Mucosa of rectum (tissue), 2 donors: Measurements from ENCODE around the gene PGA4.
"Not testable (repeated sequence)": the region's sequence is repeated elsewhere in the genome, so short reads cannot be mapped to it uniquely, and the experiment has no call there.

Experiments
- H3K27ac ChIP-seq, 2 donors: one replicate each; pipeline ENCODE4 v1.7.0; 2013; ENCODE audit warnings: inconsistent platforms in 2 of 2, low read depth in 2 of 2, low read length in 2 of 2
- H3K27me3 ChIP-seq, 2 donors: one replicate each; pipeline ENCODE4 v1.7.0; 2013; ENCODE audit warnings: low read length in 2 of 2; ENCODE audit not compliant: control insufficient read depth in 2 of 2, insufficient read depth in 2 of 2
- H3K36me3 ChIP-seq, 2 donors: one replicate each; pipeline ENCODE4 v1.7.0; 2013; ENCODE audit warnings: low read length in 2 of 2; ENCODE audit not compliant: control insufficient read depth in 2 of 2, insufficient read depth in 2 of 2
- H3K4me1 ChIP-seq, 2 donors: one replicate each; pipeline ENCODE4 v1.7.0; 2013; ENCODE audit warnings: low read length in 2 of 2, mild to moderate bottlenecking in 1 of 2; ENCODE audit not compliant: control insufficient read depth in 2 of 2, insufficient read depth in 2 of 2
- H3K4me3 ChIP-seq, 2 donors: one replicate each; pipeline ENCODE4 v1.7.0; 2013; ENCODE audit warnings: low read length in 2 of 2
- H3K9ac ChIP-seq, 2 donors: one replicate each; pipeline ENCODE4 v1.7.0; 2013; ENCODE audit warnings: low read length in 2 of 2, low read depth in 1 of 2, mild to moderate bottlenecking in 1 of 2
- H3K9me3 ChIP-seq, 2 donors: one replicate each; pipeline ENCODE4 v1.7.0; 2013; ENCODE audit warnings: low read length in 2 of 2; ENCODE audit not compliant: control insufficient read depth in 2 of 2
- donor health status: healthy.
- donor health status: Normal muscosa, but diverticular disease.

PGA4 gene

GRCh38 chr11:61248071-61248470 lies 25.9 kb downstream of the PGA4 start:
- not testable (repeated sequence) for H3K4me3 ChIP-seq, H3K36me3 ChIP-seq, H3K27me3 ChIP-seq, H3K9me3 ChIP-seq, H3K9ac ChIP-seq, H3K4me1 ChIP-seq, H3K27ac ChIP-seq

DNA sequence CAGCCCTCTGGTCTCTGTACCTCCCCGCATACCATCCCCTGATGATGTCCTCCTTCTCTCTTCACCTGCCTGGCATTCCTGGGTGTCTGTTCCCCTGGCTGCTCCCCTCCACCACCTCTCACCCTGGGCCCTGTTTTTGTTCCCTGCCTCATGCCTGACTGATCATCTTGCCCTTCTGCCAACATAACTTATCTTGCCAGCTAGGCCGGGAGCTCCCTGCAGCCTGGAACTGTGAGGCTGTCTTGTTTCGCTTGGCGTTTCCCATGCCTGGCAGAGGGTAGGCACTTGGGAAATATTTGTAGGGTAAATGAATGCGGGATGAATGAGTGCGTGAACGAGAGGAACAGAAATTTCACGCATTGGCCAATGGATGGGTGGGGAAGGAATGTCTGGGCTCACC lies 27.1 kb downstream of the PGA4 start:
- H3K27ac ChIP-seq, H3K9ac ChIP-seq, H3K4me1 ChIP-seq, H3K27me3 ChIP-seq, H3K36me3 ChIP-seq, H3K4me3 ChIP-seq, H3K9me3 ChIP-seq: not testable (repeated sequence)

DNA sequence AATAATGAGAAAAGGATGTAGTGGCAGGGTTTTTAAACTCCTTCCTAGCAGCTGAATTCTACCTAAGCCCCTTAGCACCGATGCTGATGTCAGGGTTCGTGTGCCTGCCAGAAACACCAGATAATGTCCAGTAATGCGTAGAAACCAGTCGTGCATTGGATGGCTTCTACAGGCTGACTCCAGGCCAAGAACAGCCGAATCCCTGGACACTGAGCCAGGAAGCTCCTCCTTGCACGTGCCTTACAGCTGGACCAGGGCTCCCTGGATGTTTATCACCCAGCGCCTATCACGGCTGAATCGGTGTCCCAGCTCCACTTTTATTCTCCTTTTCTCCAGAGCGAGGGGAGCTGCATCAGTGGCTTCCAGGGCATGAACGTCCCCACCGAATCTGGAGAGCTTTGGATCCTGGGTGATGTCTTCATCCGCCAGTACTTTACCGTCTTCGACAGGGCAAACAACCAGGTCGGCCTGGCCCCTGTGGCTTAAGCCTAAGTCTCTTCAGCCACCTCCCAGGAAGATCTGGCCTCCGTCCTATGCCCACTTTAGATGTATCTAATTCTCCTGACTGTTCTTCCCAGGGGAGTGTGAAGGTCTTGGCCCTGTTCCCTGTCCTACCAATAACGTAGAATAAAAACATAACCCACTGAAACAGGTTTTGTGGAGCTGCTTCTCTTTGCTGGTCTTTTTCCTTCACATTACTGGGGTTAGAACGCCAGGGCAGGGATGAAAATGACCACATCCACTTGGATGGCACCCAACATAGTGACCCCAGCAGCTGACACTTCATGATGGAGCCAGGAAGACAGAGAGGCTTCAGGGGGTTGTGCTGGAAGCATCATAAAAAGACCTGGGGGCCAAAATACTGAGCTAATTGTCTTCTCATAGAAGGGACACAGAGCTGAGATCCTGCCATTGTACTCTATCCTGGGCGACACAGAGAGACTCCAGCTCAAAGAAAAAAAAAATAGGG lies 28.9 kb downstream of the PGA4 start:
- not testable (repeated sequence) for H3K4me1 ChIP-seq, H3K9ac ChIP-seq, H3K27ac ChIP-seq, H3K36me3 ChIP-seq, H3K4me3 ChIP-seq, H3K9me3 ChIP-seq, H3K27me3 ChIP-seq

DNA sequence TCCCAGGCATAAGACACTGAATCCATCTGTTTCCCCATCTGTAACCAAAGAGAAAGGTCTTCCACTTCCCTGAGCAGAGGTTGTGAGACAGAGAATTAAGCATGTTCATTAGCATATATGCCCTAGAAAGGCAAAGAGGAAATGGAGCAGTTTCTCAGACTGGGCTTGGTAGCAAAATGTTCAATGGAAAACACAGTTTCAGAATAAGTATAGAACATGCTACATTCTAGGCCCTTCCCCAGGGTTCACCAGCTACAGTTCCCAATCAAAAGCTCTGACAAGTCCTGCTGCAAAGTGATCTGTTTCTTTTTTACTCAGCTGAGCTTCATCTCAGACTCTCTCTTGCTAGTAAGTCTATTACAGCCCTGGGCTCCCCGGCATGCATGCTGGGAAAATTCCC lies 30.2 kb downstream of the PGA4 start:
- not testable (repeated sequence) for H3K4me1 ChIP-seq, H3K9me3 ChIP-seq, H3K36me3 ChIP-seq, H3K27me3 ChIP-seq, H3K27ac ChIP-seq, H3K4me3 ChIP-seq, H3K9ac ChIP-seq

DNA sequence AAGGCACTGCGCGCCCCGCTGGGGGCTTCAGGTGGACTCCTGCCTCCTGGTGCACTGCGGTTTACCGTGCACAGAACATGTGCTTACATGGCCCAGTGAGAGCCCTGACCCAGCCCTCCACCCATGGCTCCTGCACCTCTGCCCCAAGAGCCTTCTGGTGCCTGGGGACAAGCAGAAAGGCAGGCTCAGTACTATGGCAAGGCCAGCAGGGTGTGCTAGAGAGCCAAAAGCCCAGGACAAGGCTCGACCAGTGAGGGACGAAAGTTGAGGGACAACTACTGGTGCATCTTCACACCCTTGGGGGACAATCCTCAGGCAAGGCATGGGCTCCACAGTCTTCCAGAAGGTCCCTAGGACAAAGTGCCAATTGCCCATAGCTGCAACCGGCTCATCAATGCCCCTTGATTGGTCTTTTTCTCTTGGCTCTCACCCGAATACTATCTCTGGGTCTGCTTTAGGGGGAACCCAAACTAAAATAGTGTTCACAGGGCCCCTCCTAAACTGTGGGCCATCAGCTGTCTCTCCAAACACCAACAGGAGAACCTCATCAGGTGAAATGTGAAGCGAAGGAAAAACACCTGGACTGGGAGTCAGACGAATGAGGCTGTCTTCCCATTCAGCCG lies 32.4 kb downstream of the PGA4 start:
- Histone ChIP-seq H3K9ac (no peak overlapping the region), H3K36me3 (no peaks in the 10 kb centered on the region), H3K4me3 (no peak overlapping the region), H3K27me3 (no peaks in the 10 kb centered on the region), H3K9me3 (no peaks in the 10 kb centered on the region), H3K4me1 (no peaks in the 10 kb centered on the region), H3K27ac (no peak overlapping the region)

GRCh38 chr11:61256710-61257482 lies 34.7 kb downstream of the PGA4 start:
- H3K9ac ChIP-seq, result no peak overlapping the region
- no peak overlapping the region for H3K4me3 ChIP-seq
- no peaks in the 10 kb centered on the region for H3K4me1 ChIP-seq
- H3K9me3 ChIP-seq, result no peaks in the 10 kb centered on the region
- H3K36me3 ChIP-seq, result no peaks in the 10 kb centered on the region
- no peak overlapping the region for H3K27ac ChIP-seq
- H3K27me3 ChIP-seq, result no peaks in the 10 kb centered on the region

GRCh38 chr11:61258546-61258945 lies 36.4 kb downstream of the PGA4 start:
- no peaks in the 10 kb centered on the region for H3K36me3 ChIP-seq
- H3K9ac ChIP-seq, result no peak overlapping the region
- H3K4me1 ChIP-seq, result no peaks in the 10 kb centered on the region
- H3K27ac ChIP-seq, result no peak overlapping the region
- H3K9me3 ChIP-seq, result no peaks in the 10 kb centered on the region
- no peak overlapping the region for H3K4me3 ChIP-seq
- H3K27me3 ChIP-seq, result no peaks in the 10 kb centered on the region

GRCh38 chr11:61259363-61259762 lies 37.2 kb downstream of the PGA4 start:
- H3K27me3 ChIP-seq, result no peaks in the 10 kb centered on the region
- H3K4me3 ChIP-seq, result no peak overlapping the region
- H3K4me1 ChIP-seq, result no peaks in the 10 kb centered on the region

DNA sequence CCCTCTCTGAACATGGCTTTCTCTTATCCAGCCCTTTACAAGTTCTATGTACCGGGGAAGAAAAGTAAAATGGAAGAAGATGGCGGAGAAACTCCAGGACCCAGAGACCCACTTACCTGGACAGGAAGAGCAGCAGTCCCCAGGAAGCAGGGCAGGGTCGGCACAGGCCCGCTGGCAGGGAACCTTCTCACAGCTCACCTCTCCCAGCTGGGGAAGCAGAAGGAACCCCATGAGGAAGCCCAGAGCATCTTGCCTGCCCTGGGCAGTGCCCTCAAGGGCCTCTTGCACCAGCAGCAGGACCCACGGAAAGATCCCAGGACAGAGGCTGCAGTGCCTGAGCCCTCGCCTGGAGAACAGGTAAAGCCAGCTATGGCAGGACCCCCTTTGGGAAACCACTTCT lies 42.2 kb downstream of the PGA4 start:
- H3K9ac ChIP-seq, result no peak overlapping the region
- no peak overlapping the region for H3K4me3 ChIP-seq
- no peaks in the 10 kb centered on the region for H3K36me3 ChIP-seq
- no peaks in the 10 kb centered on the region for H3K27me3 ChIP-seq
- no peak overlapping the region for H3K27ac ChIP-seq
- H3K4me1 ChIP-seq, result no peaks in the 10 kb centered on the region
- H3K9me3 ChIP-seq, result no peaks in the 10 kb centered on the region

More at GRCh38 chr11:61259363-61259762, 37.2 kb downstream of the PGA4 start:
- Histone ChIP-seq H3K9me3 (no peaks in the 10 kb centered on the region), H3K36me3 (no peaks in the 10 kb centered on the region), H3K27ac (no peak overlapping the region), H3K9ac (no peak overlapping the region)

GRCh38 chr11:61264795-61265194 lies 42.6 kb downstream of the PGA4 start:
- Histone ChIP-seq H3K9ac (no peak overlapping the region), H3K4me3 (no peak overlapping the region), H3K27ac (no peak overlapping the region), H3K4me1 (no peaks in the 10 kb centered on the region), H3K36me3 (no peaks in the 10 kb centered on the region), H3K27me3 (no peaks in the 10 kb centered on the region), H3K9me3 (no peaks in the 10 kb centered on the region)
